H1 (cell line): ENCODE measurements around the gene IFT43.

Experiments
- CTCF ChIP-seq, 3 experiments: IDR thresholded peaks; 1 replicate in 2 of 3; 2 replicates in 1 of 3; pipeline versions ENCODE4 v1.5.1 to v1.6.1; 2011; ENCODE audit warnings: low read length in 3 of 3, mild to moderate bottlenecking in 3 of 3, inconsistent platforms in 2 of 3, low read depth in 1 of 3, moderate library complexity in 1 of 3; ENCODE audit not compliant: insufficient read depth in 1 of 3; ENCODE audit errors: control extremely low read depth in 1 of 3
- POLR2AphosphoS5 ChIP-seq: IDR thresholded peaks from 2 replicates; pipeline ENCODE4 v1.6.1; 2011; ENCODE audit warnings: low read depth, low read length
- RXRA ChIP-seq: IDR thresholded peaks from 2 replicates; pipeline ENCODE4 v1.6.1; 2011; ENCODE audit warnings: low read depth, mild to moderate bottlenecking, low read length, moderate library complexity; ENCODE audit not compliant: insufficient read depth
- TCF12 ChIP-seq: IDR thresholded peaks from 2 replicates; pipeline ENCODE4 v1.6.1; 2011; ENCODE audit warnings: low read depth, mild to moderate bottlenecking, low read length

DNA sequence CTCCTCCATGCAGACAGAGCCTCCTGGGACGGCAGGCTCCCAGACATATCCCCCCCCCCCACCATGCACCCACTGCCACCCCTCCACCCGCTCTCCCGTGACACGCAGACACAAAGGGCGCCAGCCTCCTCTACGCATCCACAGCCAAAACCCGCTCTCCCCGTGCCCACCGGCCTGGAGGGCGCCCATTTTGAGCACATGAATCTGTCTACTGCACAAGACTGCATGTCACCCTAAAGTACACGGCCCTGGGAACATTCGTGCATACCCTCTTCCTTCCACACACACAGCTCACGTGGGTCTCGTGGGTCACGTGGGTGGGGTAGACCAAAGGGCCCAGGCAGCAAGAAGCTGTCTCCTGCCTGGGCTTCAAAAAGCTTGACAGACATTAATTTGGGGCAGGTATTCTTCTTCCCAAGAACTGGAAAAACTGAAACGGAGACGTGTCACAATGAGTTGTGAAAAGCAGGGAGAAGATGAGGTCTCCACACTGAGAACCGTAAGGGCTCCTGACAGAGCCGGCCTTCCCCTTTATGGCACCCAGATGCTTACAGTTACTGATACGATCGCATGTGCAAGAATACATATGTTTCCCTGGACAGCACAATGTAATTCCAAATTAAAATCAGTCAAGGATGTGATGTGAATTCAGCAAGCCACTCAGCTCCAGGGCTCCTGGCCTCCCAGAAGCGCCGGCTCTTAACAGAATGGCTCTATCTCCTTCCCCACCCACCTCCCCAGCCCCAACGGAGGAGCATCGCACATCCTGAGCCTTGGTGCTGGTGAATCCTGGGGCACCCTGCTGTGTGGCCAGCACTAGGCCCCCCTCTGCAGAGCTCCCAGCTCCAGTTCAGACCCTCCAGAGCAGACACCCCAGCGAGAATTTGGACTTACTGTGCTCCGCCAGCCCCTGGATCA is 5.7 kb upstream of the IFT43 start:
- TF ChIP-seq CTCF (IDR thresholded peaks at IDR 0.05; ENCODE audit: control extremely low read depth in 1 of 3, insufficient read depth in 1 of 3, low read depth in 1 of 3, low read length in 3 of 3), result no peak
- TF ChIP-seq TCF12, result no peak
- no peak for TF ChIP-seq POLR2AphosphoS5
- TF ChIP-seq RXRA, result no peak
